Neural progenitor cell (in vitro differentiated cells): ENCODE data around the gene BAAT.

Experiments used
- EZH2 ChIP-seq: fragments of 200-600 bp; sonication (generic); IDR thresholded peaks from 2 replicates; pipeline ENCODE4 v1.6.1; 2017; ENCODE audit warnings: antibody characterized with exemption, mild to moderate bottlenecking, moderate library complexity
- EZH2phosphoT487 ChIP-seq: fragments of 200-600 bp; sonication (generic); IDR thresholded peaks from 2 replicates; pipeline ENCODE4 v1.6.1; 2017; ENCODE audit warnings: antibody characterized with exemption
- TF ChIP-seq, protein P1 (sequence below): fragments of 200-600 bp; sonication (generic); IDR thresholded peaks from 2 replicates; pipeline ENCODE4 v1.5.1; 2017; ENCODE audit warnings: antibody characterized with exemption, mild to moderate bottlenecking

DNA sequence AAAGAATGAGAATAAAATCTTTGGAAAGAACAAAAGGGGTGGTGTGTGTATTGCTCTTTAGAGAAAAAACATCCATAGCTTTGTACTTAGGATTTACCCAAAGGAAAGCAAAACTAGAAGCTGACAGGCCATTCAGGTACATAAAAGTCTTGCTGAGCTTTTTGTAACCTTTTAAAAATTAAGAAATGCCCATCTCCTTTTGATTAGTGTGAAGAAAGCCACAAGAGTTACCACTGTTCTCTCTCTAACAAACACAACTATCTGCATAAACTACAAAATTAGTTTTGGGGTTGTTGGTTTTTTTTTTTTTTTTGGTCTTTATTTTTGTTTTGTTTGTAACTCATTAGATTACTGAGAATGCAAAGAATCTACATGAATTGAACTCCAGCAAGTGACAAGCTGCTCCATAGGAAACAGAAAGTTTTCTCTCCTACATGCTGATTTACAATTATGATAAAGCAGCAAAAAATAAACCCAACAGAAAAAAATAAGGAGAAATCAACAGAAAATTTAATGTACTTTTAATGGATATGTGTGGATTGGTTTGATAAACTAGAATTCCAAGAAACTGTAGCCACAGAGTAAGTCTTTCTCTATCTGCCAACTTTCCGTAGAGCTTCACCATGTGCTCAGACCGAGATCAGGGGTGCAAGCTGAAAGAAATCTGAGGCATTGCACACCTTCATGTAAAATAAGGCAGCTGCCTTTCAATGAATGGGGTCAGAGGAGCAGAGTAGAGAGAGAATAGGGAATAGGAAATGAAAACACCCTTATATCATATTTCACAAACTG is 12.3 kb downstream of the BAAT start:
- TF ChIP-seq EZH2 = no peak
- TF ChIP-seq, protein P1, sequence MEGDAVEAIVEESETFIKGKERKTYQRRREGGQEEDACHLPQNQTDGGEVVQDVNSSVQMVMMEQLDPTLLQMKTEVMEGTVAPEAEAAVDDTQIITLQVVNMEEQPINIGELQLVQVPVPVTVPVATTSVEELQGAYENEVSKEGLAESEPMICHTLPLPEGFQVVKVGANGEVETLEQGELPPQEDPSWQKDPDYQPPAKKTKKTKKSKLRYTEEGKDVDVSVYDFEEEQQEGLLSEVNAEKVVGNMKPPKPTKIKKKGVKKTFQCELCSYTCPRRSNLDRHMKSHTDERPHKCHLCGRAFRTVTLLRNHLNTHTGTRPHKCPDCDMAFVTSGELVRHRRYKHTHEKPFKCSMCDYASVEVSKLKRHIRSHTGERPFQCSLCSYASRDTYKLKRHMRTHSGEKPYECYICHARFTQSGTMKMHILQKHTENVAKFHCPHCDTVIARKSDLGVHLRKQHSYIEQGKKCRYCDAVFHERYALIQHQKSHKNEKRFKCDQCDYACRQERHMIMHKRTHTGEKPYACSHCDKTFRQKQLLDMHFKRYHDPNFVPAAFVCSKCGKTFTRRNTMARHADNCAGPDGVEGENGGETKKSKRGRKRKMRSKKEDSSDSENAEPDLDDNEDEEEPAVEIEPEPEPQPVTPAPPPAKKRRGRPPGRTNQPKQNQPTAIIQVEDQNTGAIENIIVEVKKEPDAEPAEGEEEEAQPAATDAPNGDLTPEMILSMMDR = no peak
- TF ChIP-seq EZH2phosphoT487 = no peak
